BJ (cell line): ENCODE data around the gene NIT1. TPM values are rescaled to one million over a fixed set of nuclear protein-coding genes. Genes with fewer than 3 reads are reported as not detected.

Source experiments
- CTCF ChIA-PET: fragments of 350-600 bp; formaldehyde crosslinking; extraction: SDS; loops from one replicate; lab custom pipeline; 2021; ENCODE audit warnings: antibody characterized with exemption, inconsistent platforms; lab: Yijun Ruan, JAX
- POLR2A ChIA-PET: fragments of 300-600 bp; sonication (Branson Sonifier 250); formaldehyde crosslinking; extraction: SDS; loops from one replicate; lab custom pipeline; 2021; ENCODE audit warnings: antibody characterized with exemption; lab: Charles Lee
- DNase-seq: peaks from one replicate; pipeline ENCODE4 v3.0.0-alpha.2; 2011; ENCODE audit warnings: low read depth
- H3K27me3 ChIP-seq: 2 replicates; pipeline ENCODE4 v1.6.0; 2011; ENCODE audit warnings: low read length; ENCODE audit not compliant: control insufficient read depth, insufficient read depth
- H3K36me3 ChIP-seq: 2 replicates; pipeline ENCODE4 v1.5.1; 2011; ENCODE audit warnings: low read length; ENCODE audit not compliant: control insufficient read depth, insufficient read depth
- H3K4me3 ChIP-seq: 2 replicates; pipeline ENCODE4 v1.5.1; 2011; ENCODE audit warnings: low read depth, mild to moderate bottlenecking, control low read depth, low read length
- polyA plus RNA-seq: library from polyadenylated mRNA; depleted of rRNA; stranded (reverse); fragments of >200 nt; gene quantifications from 2 replicates; pipeline ENCODE4 v1.2.3, GENCODE V29; 2011
- TF ChIP-seq, protein P1 (sequence below): IDR thresholded peaks from 2 replicates; pipeline ENCODE4 v1.5.1; 2011; ENCODE audit warnings: low read depth, mild to moderate bottlenecking, control low read depth, inconsistent platforms, low read length, moderate library complexity; ENCODE audit not compliant: insufficient read depth

Gene NIT1
- polyA plus RNA-seq, 1 experiment = 36.7 TPM

- no peaks in the 10 kb centered on the region for H3K27me3 ChIP-seq
- CTCF ChIA-PET = interaction anchor here (0.9 to 12.3 kb wide), 3 partner anchors 10 to 67 kb away, joined by 3 to 132 read pairs (median 5); partner anchors contain the start of gene KLHDC9
- no peak for DNase-seq
- TF ChIP-seq, protein P1, sequence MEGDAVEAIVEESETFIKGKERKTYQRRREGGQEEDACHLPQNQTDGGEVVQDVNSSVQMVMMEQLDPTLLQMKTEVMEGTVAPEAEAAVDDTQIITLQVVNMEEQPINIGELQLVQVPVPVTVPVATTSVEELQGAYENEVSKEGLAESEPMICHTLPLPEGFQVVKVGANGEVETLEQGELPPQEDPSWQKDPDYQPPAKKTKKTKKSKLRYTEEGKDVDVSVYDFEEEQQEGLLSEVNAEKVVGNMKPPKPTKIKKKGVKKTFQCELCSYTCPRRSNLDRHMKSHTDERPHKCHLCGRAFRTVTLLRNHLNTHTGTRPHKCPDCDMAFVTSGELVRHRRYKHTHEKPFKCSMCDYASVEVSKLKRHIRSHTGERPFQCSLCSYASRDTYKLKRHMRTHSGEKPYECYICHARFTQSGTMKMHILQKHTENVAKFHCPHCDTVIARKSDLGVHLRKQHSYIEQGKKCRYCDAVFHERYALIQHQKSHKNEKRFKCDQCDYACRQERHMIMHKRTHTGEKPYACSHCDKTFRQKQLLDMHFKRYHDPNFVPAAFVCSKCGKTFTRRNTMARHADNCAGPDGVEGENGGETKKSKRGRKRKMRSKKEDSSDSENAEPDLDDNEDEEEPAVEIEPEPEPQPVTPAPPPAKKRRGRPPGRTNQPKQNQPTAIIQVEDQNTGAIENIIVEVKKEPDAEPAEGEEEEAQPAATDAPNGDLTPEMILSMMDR = no peak
- POLR2A ChIA-PET = no interaction called here
- no peaks in the 10 kb centered on the region for H3K36me3 ChIP-seq
- H3K4me3 ChIP-seq = no peak overlapping the region
These were observed 47.1 kb upstream of the NIT1 start for GRCh38 chr1:161070761-161071160.

DNA sequence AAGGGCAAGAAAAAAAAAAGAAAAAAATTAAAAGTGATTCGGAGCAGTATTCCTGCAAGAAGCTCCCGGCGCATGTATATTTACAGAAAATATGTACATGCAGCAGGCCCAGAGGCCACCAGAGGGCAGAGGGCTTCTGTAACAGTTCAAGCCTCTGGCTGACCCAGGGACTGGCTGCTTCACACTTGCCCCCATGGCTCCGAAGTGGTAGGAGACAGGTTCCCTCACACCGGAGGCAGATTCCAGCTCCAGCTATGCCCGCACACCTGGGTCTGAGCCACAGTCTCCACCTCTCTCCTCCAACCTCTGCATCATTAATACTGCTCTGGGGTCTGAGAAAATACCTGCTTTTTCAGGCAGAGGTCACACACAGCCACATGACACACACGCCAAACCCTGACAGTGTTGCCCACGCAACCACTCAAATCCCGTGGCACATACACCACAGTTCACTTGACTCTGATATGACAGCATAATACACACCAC, 46.0 kb upstream of the NIT1 start:
- no peak for DNase-seq
- Histone ChIP-seq H3K4me3 (no peak overlapping the region), H3K36me3 (no peaks in the 10 kb centered on the region), H3K27me3 (no peaks in the 10 kb centered on the region)
- ChIA-PET POLR2A (no interaction called here), CTCF (interaction anchor here (0.6 to 12.3 kb wide), 10 partner anchors 9 to 358 kb away, joined by 3 to 132 read pairs (median 4); partner anchors contain the start of genes KLHDC9 and USF1)
- TF ChIP-seq, protein P1 = peak; percentile 62

DNA sequence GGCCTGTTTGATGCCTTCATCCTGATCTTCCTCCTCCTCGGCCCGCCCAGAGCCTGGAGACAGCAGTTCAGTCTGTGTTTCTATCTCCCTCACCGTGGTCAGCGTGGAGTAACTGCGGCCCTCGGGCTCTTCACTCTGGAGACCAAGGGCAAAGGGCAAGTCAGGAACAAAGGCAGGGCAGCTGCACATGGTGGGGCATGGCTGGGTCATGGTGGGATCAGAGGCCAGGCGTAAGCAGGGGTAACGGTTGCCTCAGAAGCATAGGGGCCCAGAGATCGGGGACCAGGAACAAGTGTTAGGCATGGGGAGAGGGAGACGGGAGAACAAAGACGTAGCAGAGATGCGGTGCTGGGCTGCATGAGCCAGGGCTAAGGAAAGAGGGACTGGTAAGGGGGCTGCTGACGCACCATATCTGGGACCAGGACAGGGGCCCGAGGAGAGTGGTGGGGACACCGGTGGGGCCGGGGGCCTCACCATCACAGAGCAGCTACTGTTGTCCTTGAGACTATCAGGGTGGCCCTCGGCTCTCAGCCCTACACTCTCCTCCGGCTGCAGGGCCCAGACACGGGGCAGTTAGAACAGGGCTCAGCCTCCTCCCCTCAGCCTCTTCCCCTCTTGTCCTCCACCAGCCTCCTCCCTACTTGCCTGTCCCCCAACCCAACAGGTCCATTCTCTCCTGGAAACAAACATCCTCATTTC, 45.0 kb upstream of the NIT1 start:
- no peaks in the 10 kb centered on the region for H3K36me3 ChIP-seq
- no peak overlapping the region for H3K4me3 ChIP-seq
- POLR2A ChIA-PET = no interaction called here
- DNase-seq = no peak
- CTCF ChIA-PET = interaction anchor here (1.1 to 12.3 kb wide), 4 partner anchors 24 to 85 kb away, joined by 5 to 132 read pairs (median 7); partner anchors contain the start of genes KLHDC9 and USF1
- H3K27me3 ChIP-seq = no peaks in the 10 kb centered on the region
- TF ChIP-seq, protein P1 = no peak

- H3K4me3 ChIP-seq = no peak overlapping the region
- POLR2A ChIA-PET = no interaction called here
- H3K36me3 ChIP-seq = no peaks in the 10 kb centered on the region
- CTCF ChIA-PET = interaction anchor here (1.0 to 12.3 kb wide), 3 partner anchors 23 to 86 kb away, joined by 3 to 132 read pairs (median 5); partner anchors contain the start of gene KLHDC9
- no peak for DNase-seq
- no peaks in the 10 kb centered on the region for H3K27me3 ChIP-seq
- TF ChIP-seq, protein P1 = no peak
These were observed 44.3 kb upstream of the NIT1 start for GRCh38 chr1:161073474-161074121.
